D721Med (cell line): ENCODE measurements around the gene EVA1A.

ENCODE experiments used
- DNase-seq: peaks from one replicate; pipeline ENCODE4 v3.0.0; 2011; ENCODE audit warnings: low spot score; ENCODE audit not compliant: insufficient read length
- FAIRE-seq: peaks from 2 replicates; lab custom pipeline; 2011; peaks lifted over from hg19 to GRCh38; lab: Jason Lieb, UNC
- TF ChIP-seq, protein P1 (sequence below): IDR thresholded peaks from 2 replicates; pipeline ENCODE4 v1.5.1; 2012; ENCODE audit warnings: mild to moderate bottlenecking, control low read depth; ENCODE audit not compliant: insufficient read depth; ENCODE audit errors: missing control alignments

Gene EVA1A

DNA sequence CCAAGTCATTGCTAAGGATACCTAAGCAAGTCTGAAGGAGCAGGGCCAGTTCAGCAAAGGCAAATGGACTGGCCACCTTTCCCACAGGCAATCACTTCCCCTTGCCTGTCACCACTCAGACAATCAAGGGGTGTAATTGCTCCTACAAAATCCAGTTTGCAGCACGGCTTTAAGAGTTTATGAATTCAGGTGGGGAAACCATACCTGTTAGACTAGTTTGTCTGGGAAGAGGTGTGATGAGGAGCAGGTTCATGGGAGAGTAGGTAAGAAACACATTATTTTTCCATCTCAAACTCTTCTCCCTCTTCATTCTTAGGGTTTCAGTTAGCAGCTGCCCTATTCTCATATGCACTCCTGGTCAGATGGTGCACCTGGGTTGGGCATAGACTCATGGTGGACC is 102.5 kb downstream of the EVA1A start:
- TF ChIP-seq, protein P1, sequence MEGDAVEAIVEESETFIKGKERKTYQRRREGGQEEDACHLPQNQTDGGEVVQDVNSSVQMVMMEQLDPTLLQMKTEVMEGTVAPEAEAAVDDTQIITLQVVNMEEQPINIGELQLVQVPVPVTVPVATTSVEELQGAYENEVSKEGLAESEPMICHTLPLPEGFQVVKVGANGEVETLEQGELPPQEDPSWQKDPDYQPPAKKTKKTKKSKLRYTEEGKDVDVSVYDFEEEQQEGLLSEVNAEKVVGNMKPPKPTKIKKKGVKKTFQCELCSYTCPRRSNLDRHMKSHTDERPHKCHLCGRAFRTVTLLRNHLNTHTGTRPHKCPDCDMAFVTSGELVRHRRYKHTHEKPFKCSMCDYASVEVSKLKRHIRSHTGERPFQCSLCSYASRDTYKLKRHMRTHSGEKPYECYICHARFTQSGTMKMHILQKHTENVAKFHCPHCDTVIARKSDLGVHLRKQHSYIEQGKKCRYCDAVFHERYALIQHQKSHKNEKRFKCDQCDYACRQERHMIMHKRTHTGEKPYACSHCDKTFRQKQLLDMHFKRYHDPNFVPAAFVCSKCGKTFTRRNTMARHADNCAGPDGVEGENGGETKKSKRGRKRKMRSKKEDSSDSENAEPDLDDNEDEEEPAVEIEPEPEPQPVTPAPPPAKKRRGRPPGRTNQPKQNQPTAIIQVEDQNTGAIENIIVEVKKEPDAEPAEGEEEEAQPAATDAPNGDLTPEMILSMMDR: no peak
- DNase-seq (no peak), FAIRE-seq (no peak)

DNA sequence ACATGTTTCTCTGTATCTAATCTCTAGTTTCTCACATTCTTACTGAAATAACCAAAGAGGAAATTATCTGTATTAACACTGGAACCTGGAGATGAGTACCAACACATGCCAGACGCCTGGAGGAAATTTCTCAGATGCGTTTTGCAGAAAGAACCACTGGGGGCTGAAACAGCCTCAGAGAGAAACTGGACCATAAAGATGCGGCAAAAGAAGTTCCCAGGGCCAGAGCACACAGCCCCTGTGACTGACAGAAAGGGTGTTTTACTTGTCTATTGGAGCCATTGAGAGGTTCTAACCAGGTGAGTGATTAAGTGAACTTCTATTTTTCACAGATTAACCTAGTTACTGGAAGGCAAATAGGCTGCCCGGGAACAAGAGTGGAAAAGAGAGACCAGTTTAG is 103.9 kb downstream of the EVA1A start:
- TF ChIP-seq, protein P1: no peak
- FAIRE-seq: no peak
- no peak for DNase-seq

DNA sequence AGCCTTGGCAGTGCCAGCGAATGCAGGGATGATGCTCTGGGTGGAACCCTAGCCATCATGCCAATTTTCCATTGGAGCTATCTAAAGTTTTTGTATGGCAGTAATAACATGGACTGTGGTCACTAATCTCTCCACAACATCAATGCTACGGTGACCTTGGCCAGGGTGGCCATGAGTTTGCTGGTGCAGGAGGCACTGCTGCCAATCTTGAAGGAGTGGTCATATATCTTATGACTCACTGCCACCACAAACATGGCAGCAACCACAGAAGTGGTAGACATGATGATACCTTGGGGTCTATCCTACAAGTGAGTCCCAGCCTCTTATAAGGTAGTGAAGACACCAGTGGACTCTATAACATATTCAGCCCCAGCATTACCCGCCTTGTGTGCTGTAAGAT is 104.6 kb downstream of the EVA1A start:
- FAIRE-seq (no peak), DNase-seq (no peak)
- TF ChIP-seq, protein P1: no peak

DNA sequence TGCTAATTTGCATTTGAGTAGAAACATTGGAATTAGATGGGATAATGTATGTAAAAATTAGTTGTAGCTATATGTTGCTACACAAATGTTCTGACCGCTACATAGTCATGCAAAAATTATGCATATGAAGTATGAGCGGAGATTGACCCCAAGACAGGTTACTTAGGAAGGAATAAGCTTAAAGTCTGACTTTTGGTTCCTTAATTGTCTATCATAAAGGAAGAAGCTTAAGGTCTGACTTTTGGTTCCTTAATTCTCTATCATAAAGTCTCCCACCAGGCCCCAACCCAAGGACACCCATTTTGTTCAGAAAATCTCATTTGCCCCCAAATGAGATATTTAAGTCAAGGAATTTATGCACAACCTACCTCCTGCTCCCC is 106.5 kb downstream of the EVA1A start:
- no peak for DNase-seq
- no peak for FAIRE-seq
- TF ChIP-seq, protein P1: no peak

DNA sequence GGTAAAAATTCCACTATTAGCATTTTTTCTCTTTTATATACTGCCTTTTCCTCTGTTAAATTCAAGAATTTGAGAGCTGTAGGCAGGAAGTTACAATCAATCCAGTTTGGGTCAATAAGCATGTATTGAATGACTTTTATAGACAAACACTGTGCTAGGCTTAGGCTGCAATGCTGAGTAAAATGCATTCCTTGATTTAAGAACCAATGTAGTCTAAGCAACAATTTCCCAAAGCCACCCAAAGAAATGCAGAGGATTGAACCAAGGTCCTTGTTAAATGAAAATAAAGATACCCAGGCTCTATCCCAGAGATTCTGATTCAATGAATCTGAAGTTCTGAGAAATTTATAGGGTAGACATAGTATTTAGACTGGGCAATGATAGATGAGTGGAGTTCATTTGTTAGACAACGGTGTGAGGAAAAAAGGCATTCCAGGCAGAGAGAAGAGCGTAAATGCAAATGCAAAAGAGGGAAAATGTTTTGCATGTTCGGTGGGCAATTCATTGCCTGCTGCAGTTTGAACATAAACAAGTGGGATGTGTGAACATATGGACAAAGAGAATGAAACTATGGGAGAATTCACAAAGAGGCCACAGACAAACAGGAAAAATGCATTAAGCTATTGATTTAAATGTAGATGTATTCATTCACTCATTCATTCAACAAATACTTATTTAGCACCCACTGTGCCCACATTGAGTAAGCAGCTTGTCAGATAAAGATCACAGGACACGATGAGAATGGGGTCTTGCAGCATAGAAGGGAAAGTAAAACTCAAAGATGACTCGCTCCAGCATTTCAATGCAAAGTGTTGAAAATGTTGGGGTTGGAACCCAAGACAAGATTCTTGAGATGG is 107.1 kb downstream of the EVA1A start:
- DNase-seq (no peak), FAIRE-seq (no peak)
- TF ChIP-seq, protein P1: no peak

DNA sequence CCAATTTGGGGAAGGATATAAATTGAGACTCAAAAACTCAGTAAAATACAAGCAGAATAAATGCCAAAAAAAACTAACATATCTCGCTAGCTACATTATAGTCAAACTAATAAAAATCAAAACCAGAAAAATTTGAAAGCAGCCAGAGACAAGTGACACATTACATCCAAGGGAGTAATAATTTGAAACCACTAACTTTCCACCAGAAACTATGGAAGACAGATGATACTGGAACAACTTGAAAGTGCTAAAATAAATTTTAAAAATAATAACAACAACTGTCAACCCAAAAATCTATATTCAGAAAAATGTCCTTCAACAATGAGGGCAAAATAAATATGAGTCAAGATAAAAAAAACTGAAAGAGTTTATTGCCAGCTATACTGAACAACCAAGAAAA is 110.7 kb downstream of the EVA1A start:
- TF ChIP-seq, protein P1: no peak
- no peak for FAIRE-seq
- no peak for DNase-seq

DNA sequence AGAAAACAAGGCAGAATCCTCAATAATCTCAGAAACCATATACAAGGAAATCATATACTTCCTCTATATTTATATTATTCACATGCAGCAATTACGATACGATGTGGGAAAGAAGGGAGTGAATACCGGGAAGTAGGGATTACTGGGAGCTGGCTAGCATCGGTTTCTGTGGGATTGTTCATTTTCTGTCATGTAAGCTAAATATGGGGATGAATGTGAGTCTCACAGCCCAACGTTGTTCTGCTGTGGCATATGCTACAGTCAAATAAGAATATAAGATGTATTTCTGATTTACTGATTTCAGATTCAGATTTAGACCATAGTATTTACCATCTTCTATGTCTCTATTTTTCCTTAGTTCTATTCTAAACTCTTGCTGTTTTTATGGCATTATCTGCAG is 113.6 kb downstream of the EVA1A start:
- FAIRE-seq (no peak), DNase-seq (no peak)
- TF ChIP-seq, protein P1: no peak
